ENCODE results near the gene CAMK4.
A peak's percentile ranks its signal among the peaks of the same experiment; 100 is the strongest.
"Not testable (repeated sequence)": the region's sequence is repeated elsewhere in the genome, so short reads cannot be mapped to it uniquely, and the experiment has no call there.

CAMK4 gene

DNA sequence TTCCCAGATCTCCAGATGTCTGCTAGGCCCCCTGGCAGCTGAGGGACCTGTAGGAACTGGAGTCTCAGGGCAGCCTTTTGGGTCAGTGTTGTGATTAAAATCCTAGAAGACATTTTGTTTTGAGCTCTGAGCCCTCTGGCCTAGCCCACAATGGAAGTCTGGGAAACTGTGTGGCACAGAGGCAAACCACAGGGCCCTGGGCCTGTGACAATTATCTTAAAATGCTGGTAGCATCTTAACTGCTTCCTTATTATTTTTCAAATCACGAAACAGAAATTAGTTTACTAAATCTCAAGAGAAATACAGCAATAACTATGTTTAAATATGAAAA is 162.6 kb downstream of the CAMK4 start:
- no peak for DNase-seq

DNA sequence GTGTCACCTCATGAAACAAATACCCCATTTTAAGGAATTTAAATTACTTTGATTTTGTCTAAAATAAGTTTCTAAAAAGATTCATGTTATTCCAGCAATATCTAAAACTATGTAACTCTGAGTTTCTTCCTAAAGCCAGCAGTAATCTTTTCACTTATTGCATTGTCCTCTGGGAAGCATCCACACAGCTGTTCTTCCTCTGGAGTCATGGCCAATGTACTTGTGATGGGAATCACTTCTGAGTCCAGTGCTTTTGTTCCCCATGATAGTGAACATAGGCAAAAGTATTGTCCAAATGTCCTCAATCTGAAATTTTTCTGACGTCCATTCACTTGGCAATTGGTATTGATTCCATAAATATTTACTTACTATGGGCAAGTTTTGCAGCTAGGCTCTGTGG is 163.2 kb downstream of the CAMK4 start:
- DNase-seq = no peak

GRCh38 chr5:111389390-111390082 is 165.4 kb downstream of the CAMK4 start:
- DNase-seq = no peak

DNA sequence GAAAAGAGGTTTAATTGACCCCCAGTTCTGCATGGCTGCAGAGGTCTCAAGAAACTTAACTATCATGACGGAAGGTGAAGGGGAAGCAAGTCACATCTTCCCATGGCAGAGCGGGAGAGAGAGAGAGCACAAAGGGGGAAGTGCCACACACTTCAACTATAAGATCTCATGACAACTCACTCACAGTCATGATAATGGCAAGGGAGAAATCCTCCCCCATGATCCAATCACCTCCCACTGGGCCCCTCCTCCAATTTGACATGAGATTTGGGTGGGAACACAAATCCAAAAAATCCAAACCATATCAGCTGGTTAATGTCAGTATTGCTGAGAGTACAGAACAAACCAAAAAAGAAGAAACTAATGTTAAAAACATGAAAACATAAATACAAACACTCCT is 168.0 kb downstream of the CAMK4 start:
- DNase-seq = no peak

DNA sequence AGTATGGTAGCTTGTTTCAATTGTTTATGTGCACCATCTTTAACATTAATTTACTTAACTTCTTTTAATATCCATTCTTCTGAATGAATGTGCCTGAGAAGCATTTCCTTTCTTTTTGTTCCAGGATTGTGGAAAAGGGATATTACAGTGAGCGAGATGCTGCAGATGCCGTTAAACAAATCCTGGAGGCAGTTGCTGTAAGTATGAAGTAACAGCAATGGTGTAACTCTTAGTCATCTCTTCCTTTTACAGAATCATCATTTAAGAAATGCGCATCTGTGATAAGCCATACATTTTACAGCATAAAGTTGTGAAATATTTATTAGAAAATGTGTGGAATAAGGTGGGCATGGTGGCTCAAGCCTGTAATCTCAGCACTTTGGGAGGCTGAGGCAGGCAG is 170.4 kb downstream of the CAMK4 start:
- DNase-seq = no peak

GRCh38 chr5:111398013-111398412 is 173.8 kb downstream of the CAMK4 start:
- DNase-seq = no peak

DNA sequence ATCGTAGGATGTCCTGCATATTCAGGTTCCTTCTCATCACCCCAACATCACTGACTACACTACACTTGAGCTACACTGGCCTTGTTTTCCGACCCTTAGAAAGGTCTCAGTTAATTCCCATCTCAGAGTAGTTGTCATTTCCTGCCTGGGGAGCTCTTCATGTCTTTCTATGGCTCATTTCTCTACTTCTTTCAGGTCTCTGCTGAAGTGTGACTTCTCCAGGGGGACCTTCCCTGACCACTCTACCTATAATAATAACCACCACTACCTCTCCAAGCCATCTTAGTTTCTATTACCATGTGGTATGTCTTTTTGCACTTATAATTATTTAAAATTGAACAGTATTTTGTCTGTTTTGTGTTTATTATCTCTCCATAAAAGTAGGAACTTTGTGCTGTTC is 174.9 kb downstream of the CAMK4 start:
- no peak for DNase-seq

DNA sequence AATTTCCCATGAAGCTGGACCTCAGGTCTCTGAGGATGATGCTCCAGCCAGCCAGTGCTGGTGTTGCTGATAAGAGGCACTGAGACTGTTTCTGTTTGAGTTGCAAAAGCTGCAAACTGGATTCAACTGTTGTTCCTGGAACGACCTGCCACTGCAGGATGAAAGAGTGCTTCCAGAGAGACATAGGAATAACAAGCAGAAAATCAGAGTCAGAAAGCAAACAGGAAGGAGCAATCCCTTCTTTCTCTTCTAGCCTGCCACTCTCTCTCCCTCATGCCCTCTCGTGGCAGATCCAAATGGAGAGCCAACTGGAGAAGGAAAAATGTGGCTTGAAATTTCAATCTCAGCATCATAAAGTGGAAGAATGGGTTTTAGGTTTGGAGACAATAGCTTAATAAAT is 177.7 kb downstream of the CAMK4 start:
- DNase-seq = no peak

GRCh38 chr5:111404270-111404769 is 180.1 kb downstream of the CAMK4 start:
- DNase-seq = no peak

GRCh38 chr5:111407562-111407961 is 183.4 kb downstream of the CAMK4 start:
- DNase-seq = no peak

DNA sequence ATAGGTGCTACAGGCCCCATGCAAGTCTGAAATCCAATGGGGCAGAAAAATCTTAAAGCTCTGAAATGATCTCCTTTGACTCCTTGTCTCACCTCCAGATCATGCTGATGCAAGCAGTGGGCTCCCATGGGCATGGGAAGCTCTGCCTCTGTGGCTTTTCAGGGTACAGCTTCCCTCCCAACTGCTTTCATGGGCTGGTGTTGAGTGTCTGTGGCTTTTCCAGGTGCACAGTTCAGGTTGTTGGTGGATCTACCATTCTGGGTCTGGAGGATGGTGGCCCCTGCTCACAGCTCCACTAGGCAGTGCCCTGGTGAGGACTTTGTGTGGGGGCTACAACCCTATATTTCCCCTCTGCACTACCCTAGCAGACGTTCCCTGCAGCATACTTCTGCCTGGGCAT is 184.6 kb downstream of the CAMK4 start:
- DNase-seq = no peak

DNA sequence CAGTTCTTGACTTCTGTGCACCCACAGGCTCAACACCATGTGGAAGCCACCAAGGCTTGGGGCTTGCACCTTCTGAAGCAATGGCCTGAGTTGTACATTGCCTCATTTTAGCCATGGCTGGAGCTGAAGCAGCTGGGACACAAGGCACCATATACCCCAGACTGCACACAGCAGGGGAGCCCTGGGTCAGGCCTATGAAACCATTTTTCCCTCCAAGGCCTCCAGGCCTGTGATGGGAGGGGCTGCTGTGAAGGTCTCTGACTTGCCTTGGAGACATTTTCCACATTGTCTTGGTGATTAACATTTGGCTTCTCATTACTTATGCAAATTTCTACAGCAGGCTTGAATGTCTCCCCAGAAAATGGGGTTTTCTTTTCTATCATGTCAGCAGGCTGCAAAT is 185.1 kb downstream of the CAMK4 start:
- DNase-seq = not testable (repeated sequence)

DNA sequence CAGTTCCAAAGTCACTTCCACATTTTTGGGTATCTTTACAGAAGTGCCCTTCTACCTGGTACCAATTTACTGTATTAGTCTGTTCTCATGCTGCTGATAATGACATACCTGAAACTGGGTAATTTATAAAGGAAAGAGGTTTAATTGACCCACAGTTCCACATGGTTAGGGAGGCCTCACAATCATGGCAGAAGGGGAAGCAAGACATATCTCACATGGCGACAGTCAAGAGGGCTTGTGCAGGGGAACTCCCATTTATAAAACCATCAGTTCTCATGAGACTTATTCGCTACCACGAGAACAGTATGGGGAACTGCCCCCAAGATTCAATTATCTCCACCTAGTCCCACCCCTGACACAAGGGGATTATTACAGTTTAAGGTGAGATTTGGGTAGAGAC is 185.9 kb downstream of the CAMK4 start:
- DNase-seq = not testable (repeated sequence)

DNA sequence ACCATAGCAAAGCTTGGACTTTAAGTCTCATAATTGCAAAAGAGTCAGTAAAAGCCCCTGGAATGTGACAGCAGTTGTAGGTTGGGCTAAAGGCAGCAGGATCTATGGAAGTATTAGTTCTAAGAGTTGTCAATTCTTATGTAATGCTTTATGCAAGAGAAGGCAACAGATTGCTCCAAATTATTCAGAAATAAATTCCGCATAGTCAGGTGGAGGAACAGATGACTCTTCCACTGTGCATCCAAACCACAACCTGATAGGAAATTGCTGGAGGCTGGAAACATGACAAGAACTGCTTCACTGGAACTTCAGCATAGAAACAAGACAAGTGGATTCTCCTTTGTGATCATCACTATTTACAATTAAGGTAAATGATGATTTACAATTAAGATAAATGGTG is 187.1 kb downstream of the CAMK4 start:
- no peak for DNase-seq

GRCh38 chr5:111412593-111412992 is 188.4 kb downstream of the CAMK4 start:
- DNase-seq = no peak

GRCh38 chr5:111415053-111415452 is 190.9 kb downstream of the CAMK4 start:
- DNase-seq = no peak

- DNase-seq = no peak
These were observed 198.1 kb downstream of the CAMK4 start for GRCh38 chr5:111422245-111422644.

- DNase-seq = peak; percentile 30
These were observed 198.8 kb downstream of the CAMK4 start for GRCh38 chr5:111422747-111423720.

DNA sequence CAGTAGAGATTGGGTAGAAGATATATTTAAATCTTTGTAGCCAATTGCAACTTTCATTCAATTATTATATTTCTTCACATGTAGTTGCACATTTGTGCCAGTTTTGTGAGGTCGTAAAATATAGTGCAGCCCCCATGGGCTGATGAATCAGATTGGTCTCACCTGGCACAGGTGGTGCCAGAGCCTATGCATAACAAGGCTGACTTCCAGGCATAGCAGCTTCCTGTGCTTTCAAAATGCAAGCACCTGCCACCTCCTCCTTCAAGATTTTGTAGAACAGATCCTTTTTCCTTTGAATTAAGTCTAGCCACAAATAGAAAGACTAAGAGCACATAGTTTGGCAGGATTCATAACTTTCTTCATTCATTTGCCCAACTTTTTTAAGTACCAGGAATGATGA is 201.0 kb downstream of the CAMK4 start:
- no peak for DNase-seq

- DNase-seq = no peak
These were observed 203.6 kb downstream of the CAMK4 start for GRCh38 chr5:111427762-111428161.

- no peak for DNase-seq
These were observed 208.8 kb downstream of the CAMK4 start for GRCh38 chr5:111432883-111433536.

DNA sequence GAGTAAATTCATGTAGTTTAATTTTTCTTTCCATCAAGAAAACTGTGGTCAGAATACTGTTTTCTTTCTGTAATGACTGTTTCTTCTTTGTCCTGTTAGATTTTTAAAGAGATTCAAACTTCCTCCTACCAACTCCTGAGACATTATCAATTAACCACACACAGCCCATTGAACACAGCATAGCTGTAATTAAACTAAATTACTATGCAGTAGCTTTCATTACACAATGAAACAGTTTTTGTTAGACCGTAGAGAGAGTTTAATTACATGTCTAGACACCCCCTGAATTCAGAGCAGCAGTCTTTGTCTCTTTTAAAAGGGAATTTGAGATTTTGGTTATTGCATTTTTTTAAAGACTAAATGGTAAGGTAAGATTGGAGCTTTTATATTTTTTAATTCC is 210.6 kb downstream of the CAMK4 start:
- DNase-seq = no peak

DNA sequence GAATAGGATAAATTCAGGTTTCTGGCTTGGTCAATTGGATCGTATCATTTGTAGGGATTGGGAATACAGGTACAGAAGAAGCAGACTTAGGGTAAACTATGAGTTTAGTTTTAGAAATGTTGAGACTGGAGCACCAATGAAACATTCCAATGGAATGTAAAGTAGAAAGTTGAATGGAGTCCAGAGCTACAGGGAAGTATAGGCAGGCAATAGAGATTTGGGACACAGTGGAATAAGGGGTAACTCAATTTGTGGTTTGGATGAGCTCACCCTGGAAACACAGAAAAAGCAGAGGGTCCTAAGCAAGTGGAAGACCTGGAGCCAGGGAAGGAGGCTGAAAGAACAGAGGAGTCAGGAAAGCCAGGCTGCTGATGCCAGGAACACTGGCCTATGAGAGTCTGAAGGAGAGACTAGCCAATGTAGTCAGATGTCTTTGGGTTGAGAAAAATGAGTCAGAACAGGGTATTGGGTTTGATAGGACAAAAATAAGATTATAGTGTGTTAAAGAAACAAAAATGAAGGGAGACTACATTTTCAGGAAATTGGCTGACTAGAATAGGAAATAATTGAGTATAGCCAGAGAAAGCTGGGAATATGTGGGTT is 215.4 kb downstream of the CAMK4 start:
- DNase-seq = no peak
